K562 (cell line): ENCODE measurements around the gene PSD2. TPM values are rescaled to one million over a fixed set of nuclear protein-coding genes. Genes with fewer than 3 reads are reported as not detected.
A peak's percentile ranks its signal among the peaks of the same experiment; 100 is the strongest.

ENCODE experiments used
- CBFA2T3 ChIP-seq: fragments of 450-650 bp; IDR thresholded peaks from 2 replicates; pipeline ENCODE4 v1.6.1; 2017
- DIDO1 ChIP-seq: fragments of 450-650 bp; IDR thresholded peaks from 2 replicates; pipeline ENCODE4 v1.6.1; 2016; ENCODE audit warnings: low read depth, missing biosample characterization, missing genetic modification characterization
- E4F1 ChIP-seq: fragments of 250-450 bp; sonication (Bioruptor Pico); IDR thresholded peaks from 2 replicates; pipeline ENCODE4 v1.5.0; 2021; ENCODE audit warnings: mild to moderate bottlenecking, borderline replicate concordance
- ELF2 ChIP-seq: fragments of 250-450 bp; sonication (Bioruptor Pico); IDR thresholded peaks from 2 replicates; pipeline ENCODE4 v1.5.0; 2021; ENCODE audit warnings: mild to moderate bottlenecking
- EP400 ChIP-seq: fragments of 450-650 bp; IDR thresholded peaks from 2 replicates; pipeline ENCODE4 v1.6.1; 2017; ENCODE audit warnings: antibody characterized with exemption, mild to moderate bottlenecking, moderate library complexity
- EZH2 ChIP-seq: IDR thresholded peaks from 2 replicates; pipeline ENCODE4 v1.6.1; 2012; ENCODE audit warnings: low read depth, mild to moderate bottlenecking, inconsistent platforms, low read length, borderline replicate concordance
- FOXA1 ChIP-seq: fragments of 450-650 bp; IDR thresholded peaks from 2 replicates; pipeline ENCODE4 v1.6.1; 2016; ENCODE audit warnings: mild to moderate bottlenecking, borderline replicate concordance
- HNRNPL ChIP-seq: fragments of 200-400 bp; formaldehyde crosslinking; IDR thresholded peaks from 2 replicates; pipeline ENCODE4 v1.6.1; 2017; ENCODE audit warnings: low read depth, mild to moderate bottlenecking, low read length
- MCM5 ChIP-seq: fragments of 450-650 bp; IDR thresholded peaks from 2 replicates; pipeline ENCODE4 v1.6.1; 2016; ENCODE audit warnings: low read depth
- MYC ChIP-seq, 2 experiments: fragments of 250-450 bp in 1 of 2; sonication (Bioruptor Pico) in 1 of 2; IDR thresholded peaks; 2 replicates each; pipeline versions ENCODE4 v1.5.1 to v1.6.1; 2012 to 2021; ENCODE audit warnings: low read depth in 2 of 2, borderline replicate concordance in 1 of 2, improper control_type of control experiment in 1 of 2, low read length in 1 of 2, mild to moderate bottlenecking in 1 of 2, moderate library complexity in 1 of 2
- NBN ChIP-seq: fragments of 450-650 bp; IDR thresholded peaks from 2 replicates; pipeline ENCODE4 v1.6.1; 2016; ENCODE audit warnings: low read depth, mild to moderate bottlenecking
- NELFE ChIP-seq: IDR thresholded peaks from 2 replicates; pipeline ENCODE4 v1.6.1; 2011; ENCODE audit warnings: mild to moderate bottlenecking; ENCODE audit not compliant: insufficient read depth, insufficient read length
- NFRKB ChIP-seq: fragments of 450-650 bp; IDR thresholded peaks from 2 replicates; pipeline ENCODE4 v1.6.1; 2016; ENCODE audit warnings: low read depth
- NR1H2 ChIP-seq: sonication (generic); formaldehyde crosslinking; IDR thresholded peaks from 2 replicates; pipeline ENCODE4 v1.4.0; 2020; ENCODE audit warnings: mild to moderate bottlenecking, missing genetic modification reagents
- PATZ1 ChIP-seq: fragments of 250-450 bp; sonication (Bioruptor Pico); IDR thresholded peaks from 2 replicates; pipeline ENCODE4 v1.5.0; 2020; ENCODE audit warnings: mild to moderate bottlenecking, borderline replicate concordance
- POLR2G ChIP-seq: fragments of 200-400 bp; formaldehyde crosslinking; IDR thresholded peaks from 2 replicates; pipeline ENCODE4 v1.6.1; 2017; ENCODE audit warnings: low read depth, mild to moderate bottlenecking, antibody characterized with exemption, low read length, moderate library complexity
- SMAD4 ChIP-seq: fragments of 250-450 bp; sonication (Bioruptor Pico); conservative IDR thresholded peaks from 2 replicates; pipeline ENCODE4 v1.8.0; 2021; ENCODE audit warnings: inconsistent platforms, mild to moderate bottlenecking, moderate library complexity
- SMC3 ChIP-seq: conservative IDR thresholded peaks from 2 replicates; pipeline ENCODE4 v1.6.1; 2011; ENCODE audit warnings: low read depth, low read length, improper control_type of control experiment; ENCODE audit not compliant: insufficient read depth
- TGIF2 ChIP-seq: sonication (generic); formaldehyde crosslinking; IDR thresholded peaks from 2 replicates; pipeline ENCODE4 v1.8.1; 2022; ENCODE audit warnings: mild to moderate bottlenecking, missing genetic modification reagents, moderate library complexity
- YBX1 ChIP-seq: fragments of 450-650 bp; IDR thresholded peaks from 2 replicates; pipeline ENCODE4 v1.7.1; 2016; ENCODE audit warnings: mild to moderate bottlenecking
- ZC3H8 ChIP-seq: fragments of 450-650 bp; IDR thresholded peaks from 2 replicates; pipeline ENCODE4 v1.6.1; 2017
- ZFPM2 ChIP-seq: fragments of 250-450 bp; sonication (Bioruptor Pico); IDR thresholded peaks from 2 replicates; pipeline ENCODE4 v1.5.1; 2022; ENCODE audit warnings: mild to moderate bottlenecking
- ZNF12 ChIP-seq: sonication (generic); formaldehyde crosslinking; IDR thresholded peaks from 2 replicates; pipeline ENCODE4 v1.4.0; 2020; ENCODE audit warnings: mild to moderate bottlenecking, missing genetic modification reagents
- ZNF253 ChIP-seq: fragments of 250-450 bp; sonication (Bioruptor Pico); conservative IDR thresholded peaks from 2 replicates; pipeline ENCODE4 v1.6.1; 2021; ENCODE audit warnings: mild to moderate bottlenecking
- polyA plus RNA-seq, 8 experiments: library from polyadenylated mRNA; depleted of rRNA in 4 of 8; stranded (reverse) in 5 of 8; unstranded in 3 of 8; fragments of >200 nt; fragmentation: Nextera tagmentation in 2 of 8; fragmentation: Illumina TruSeq in 1 of 8; extraction: Ambion mirVana in 2 of 8; extraction: Trizol in 1 of 8; gene quantifications; 2 replicates each; pipeline versions ENCODE4 v1.2.1 to v1.2.3, GENCODE V29; 2011 to 2014; ENCODE audit warnings: inconsistent platforms in 1 of 8, missing spikeins in 1 of 8
- total RNA-seq, 7 experiments: library from RNA; depleted of rRNA in 6 of 7; stranded (reverse); fragments of >200 nt in 6 of 7; fragmentation: Illumina TruSeq in 2 of 7; extraction: Trizol in 2 of 7; gene quantifications; 2 replicates each; pipeline versions ENCODE4 v1.2.1 to v1.2.3, GENCODE V29; 2011 to 2021; ENCODE audit warnings: low replicate concordance in 1 of 7
- TF ChIP-seq, protein P1 (sequence below): sonication (generic); formaldehyde crosslinking; IDR thresholded peaks from 2 replicates; pipeline ENCODE4 v1.8.0; 2022; ENCODE audit warnings: missing genetic modification reagents, mild to moderate bottlenecking, moderate library complexity, borderline replicate concordance

Gene PSD2
- total and polyA plus RNA-seq, 9 of the 15 experiments (the other 6 are each of a cell fraction or from before 2014, with no cell fraction given), result 0.01 to 0.09 (median 0.04) TPM; not detected in 4

DNA sequence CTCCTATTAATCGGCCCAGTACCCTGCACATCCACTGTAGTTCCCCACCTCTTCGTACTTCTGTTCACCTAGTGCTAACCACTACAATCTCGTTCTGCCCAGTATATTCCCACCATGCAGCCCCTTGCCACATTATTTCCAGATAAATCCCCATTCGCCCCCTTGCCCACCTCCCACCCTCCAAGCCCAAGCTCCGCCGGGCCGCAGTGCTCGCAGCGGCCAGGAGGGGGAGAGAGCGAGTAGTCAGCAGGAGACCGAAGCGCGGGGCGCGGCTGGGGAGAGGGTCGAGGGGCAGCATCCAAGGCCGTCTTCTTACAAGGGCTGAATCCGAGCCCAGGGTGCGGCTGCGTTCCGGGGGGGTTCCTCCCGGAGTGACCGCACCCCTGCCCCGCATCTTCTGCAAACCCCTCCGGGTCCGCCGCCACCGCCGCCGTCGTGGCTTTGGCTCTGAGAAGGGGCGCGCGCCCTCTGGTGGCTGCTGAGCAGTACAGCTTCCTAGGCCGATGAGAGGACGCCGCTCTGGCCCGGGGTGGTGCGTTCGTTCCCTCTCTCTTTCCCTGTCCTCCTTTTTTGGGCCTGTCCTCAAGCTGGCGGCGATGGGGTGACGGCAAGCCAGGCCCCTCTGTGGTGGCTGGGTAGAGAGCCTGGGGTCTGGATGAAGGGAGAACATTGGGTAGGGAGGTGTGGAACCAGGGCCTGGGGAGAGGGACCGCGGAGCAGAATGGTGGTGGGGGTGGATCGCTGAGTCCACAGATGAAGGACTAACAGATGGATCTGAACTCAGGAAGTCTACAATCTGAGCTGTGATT is 30.0 kb upstream of the PSD2 start (continued):
- no peak for TF ChIP-seq FOXA1
- TF ChIP-seq TGIF2, result no peak
- peak; percentile 84 for TF ChIP-seq NBN
- TF ChIP-seq POLR2G, result peak; percentile 51; the same call in 1 of the 2 replicates
- no peak for TF ChIP-seq NELFE
- TF ChIP-seq EZH2, result no peak
- TF ChIP-seq DIDO1 (tag), result no peak
- TF ChIP-seq ZFPM2 (CRISPR knock-in tag), result no peak
- TF ChIP-seq SMC3, result peak; percentile 91
- TF ChIP-seq CBFA2T3, result no peak
- no peak for TF ChIP-seq MYC (IDR thresholded peaks at IDR 0.05; ENCODE audit: low read depth, low read length)
- no peak for TF ChIP-seq MYC (CRISPR knock-in tag; IDR thresholded peaks at IDR 0.05; ENCODE audit: borderline replicate concordance, low read depth)
- TF ChIP-seq ELF2 (CRISPR knock-in tag), result no peak
- no peak for TF ChIP-seq NR1H2 (CRISPR knock-in tag)
- no peak for TF ChIP-seq YBX1
- TF ChIP-seq E4F1 (CRISPR knock-in tag), result no peak
- TF ChIP-seq, protein P1, sequence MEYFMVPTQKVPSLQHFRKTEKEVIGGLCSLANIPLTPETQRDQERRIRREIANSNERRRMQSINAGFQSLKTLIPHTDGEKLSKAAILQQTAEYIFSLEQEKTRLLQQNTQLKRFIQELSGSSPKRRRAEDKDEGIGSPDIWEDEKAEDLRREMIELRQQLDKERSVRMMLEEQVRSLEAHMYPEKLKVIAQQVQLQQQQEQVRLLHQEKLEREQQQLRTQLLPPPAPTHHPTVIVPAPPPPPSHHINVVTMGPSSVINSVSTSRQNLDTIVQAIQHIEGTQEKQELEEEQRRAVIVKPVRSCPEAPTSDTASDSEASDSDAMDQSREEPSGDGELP, result peak; percentile 86
- TF ChIP-seq HNRNPL, result no peak
- TF ChIP-seq MCM5, result no peak
- TF ChIP-seq EP400, result no peak; the same call in none of the 2 replicates
- no peak for TF ChIP-seq PATZ1 (CRISPR knock-in tag)
- no peak for TF ChIP-seq ZNF253
- TF ChIP-seq ZC3H8, result no peak
- TF ChIP-seq SMAD4 (CRISPR knock-in tag), result peak; percentile 59
- TF ChIP-seq NFRKB, result no peak
- TF ChIP-seq ZNF12 (CRISPR knock-in tag), result no peak
